B cell (primary cell): ENCODE results near the gene TIAM1. TPM values are rescaled to one million over a fixed set of nuclear protein-coding genes. Genes with fewer than 3 reads are reported as not detected.

Source experiments
- ATAC-seq: fragments of 200-7000 bp; cut with Tn5 transposase; one replicate; pipeline ENCODE4 v1.10.0; 2021; ENCODE audit warnings: low read depth, mild to moderate bottlenecking, moderate number of reproducible peaks, moderate library complexity
- CTCF ChIA-PET: fragments of 350-600 bp; sonication (Branson Sonifier 250); formaldehyde crosslinking; loops from one replicate; lab custom pipeline; 2021; ENCODE audit warnings: antibody characterized with exemption, inconsistent platforms; lab: Charles Lee
- POLR2A ChIA-PET: fragments of 350-600 bp; sonication (Branson Sonifier 250); formaldehyde crosslinking; loops from one replicate; lab custom pipeline; 2021; ENCODE audit warnings: antibody characterized with exemption; lab: Charles Lee
- DNase-seq: peaks from one replicate; pipeline ENCODE4 v3.0.0; 2013
- H2AFZ ChIP-seq: 2 replicates; pipeline ENCODE4 v1.6.1; 2012; ENCODE audit warnings: mild to moderate bottlenecking, low read depth, low read length; ENCODE audit not compliant: insufficient read depth, poor library complexity, severe bottlenecking
- H3K27ac ChIP-seq, 2 donors: 1 replicate in 1 of 2; 2 replicates in 1 of 2; pipeline ENCODE4 v1.5.1; 2012 to 2013; ENCODE audit warnings: low read length in 2 of 2, mild to moderate bottlenecking in 2 of 2, moderate library complexity in 1 of 2
- H3K27me3 ChIP-seq, 4 experiments: fragments of 200-600 bp in 1 of 4; sonication (generic) in 1 of 4; replicated peaks in 1 of 4; 1 replicate in 2 of 4; 2 replicates in 2 of 4; pipeline versions ENCODE4 v1.6.1 to v1.7.0; 2013 to 2016; ENCODE audit warnings: low read length in 3 of 4, mild to moderate bottlenecking in 2 of 4, mixed read lengths in 1 of 4, moderate library complexity in 1 of 4; ENCODE audit not compliant: insufficient read depth in 4 of 4, control insufficient read depth in 3 of 4; ENCODE audit errors: control extremely low read depth in 1 of 4
- H3K36me3 ChIP-seq, 2 experiments: replicated peaks in 1 of 2; 1 replicate in 1 of 2; 2 replicates in 1 of 2; pipeline versions ENCODE4 v1.6.1 to v1.7.1; 2013; ENCODE audit warnings: low read length in 1 of 2; ENCODE audit not compliant: insufficient read depth in 2 of 2, control insufficient read depth in 1 of 2; ENCODE audit errors: control extremely low read depth in 1 of 2, extremely low read depth in 1 of 2
- H3K4me1 ChIP-seq, 2 donors: fragments of 200-600 bp in 1 of 2; sonication (generic) in 1 of 2; 1 replicate in 1 of 2; 2 replicates in 1 of 2; pipeline versions ENCODE4 v1.5.1 to v1.6.1; 2013 to 2017; ENCODE audit warnings: low read length in 2 of 2; ENCODE audit not compliant: control insufficient read depth in 2 of 2, insufficient read depth in 2 of 2
- H3K4me2 ChIP-seq: replicated peaks from 2 replicates; pipeline ENCODE3; 2012; ENCODE audit warnings: mild to moderate bottlenecking, low read depth, low read length; ENCODE audit not compliant: poor library complexity, severe bottlenecking
- H3K4me3 ChIP-seq, 5 experiments: fragments of 200-600 bp in 1 of 5; sonication (generic) in 1 of 5; 1 replicate in 3 of 5; 2 replicates in 2 of 5; pipeline versions ENCODE4 v1.5.1 to v1.7.0; 2011 to 2016; ENCODE audit warnings: low read length in 4 of 5, mild to moderate bottlenecking in 4 of 5, low read depth in 2 of 5, control low read depth in 1 of 5, moderate library complexity in 1 of 5; ENCODE audit not compliant: insufficient read depth in 1 of 5; ENCODE audit errors: control extremely low read depth in 1 of 5, extremely low read depth in 1 of 5
- H3K79me2 ChIP-seq: fragments of 200-600 bp; sonication (generic); one replicate; pipeline ENCODE4 v1.6.0; 2016; ENCODE audit warnings: low read length; ENCODE audit not compliant: control insufficient read depth, insufficient read depth
- H3K9ac ChIP-seq: fragments of 200-600 bp; sonication (generic); 2 replicates; pipeline ENCODE4 v1.6.1; 2017; ENCODE audit warnings: mild to moderate bottlenecking, low read length, moderate library complexity
- H3K9me3 ChIP-seq, 3 donors: one replicate each; pipeline versions ENCODE4 v1.6.1 to v1.7.1; 2013; ENCODE audit warnings: low read length in 2 of 3; ENCODE audit not compliant: control insufficient read depth in 2 of 3, insufficient read depth in 1 of 3; ENCODE audit errors: control extremely low read depth in 1 of 3
- H4K20me1 ChIP-seq: 2 replicates; pipeline ENCODE4 v1.6.0; 2012; ENCODE audit warnings: mild to moderate bottlenecking, low read length; ENCODE audit not compliant: insufficient read depth, control insufficient read depth, poor library complexity, severe bottlenecking
- H3K27ac Mint-ChIP-seq: one replicate; pipeline ENCODE4 v1.8.0; 2021; ENCODE audit warnings: mixed read lengths
- H3K27me3 Mint-ChIP-seq: one replicate; pipeline ENCODE4 v1.8.0; 2021; ENCODE audit warnings: mixed read lengths
- H3K4me1 Mint-ChIP-seq: one replicate; pipeline ENCODE4 v1.8.0; 2021; ENCODE audit warnings: mixed read lengths
- H3K4me3 Mint-ChIP-seq: one replicate; pipeline ENCODE4 v1.8.0; 2021; ENCODE audit warnings: mixed read lengths
- H3K9me3 Mint-ChIP-seq: one replicate; pipeline ENCODE4 v1.8.0; 2022; ENCODE audit warnings: mixed read lengths; ENCODE audit not compliant: insufficient read depth
- CTCF ChIP-seq: fragments of 200-600 bp; IDR thresholded peaks from one replicate; pipeline ENCODE4 v1.8.0; 2022; ENCODE audit warnings: antibody characterized with exemption, mild to moderate bottlenecking
- EZH2 ChIP-seq: IDR thresholded peaks from 2 replicates; pipeline ENCODE4 v1.6.1; 2012; ENCODE audit warnings: borderline replicate concordance, low read depth, mild to moderate bottlenecking, moderate library complexity, low read length; ENCODE audit not compliant: insufficient read depth, poor library complexity, severe bottlenecking
- WGBS: methylation state at CpG from one replicate; pipeline ENCODE4 v1.1.5; 2013; ENCODE audit warnings: missing lambda C conversion rate; ENCODE audit not compliant: insufficient coverage; 5-methylcytosine and 5-hydroxymethylcytosine counted together
- intact Hi-C: fragments of 100-400 bp; cut with micrococcal nuclease; formaldehyde crosslinking; loops from one replicate; pipeline ENCODE4 v1.10.0; 2022
- polyA plus RNA-seq: library from polyadenylated mRNA; depleted of rRNA; stranded (reverse); fragments of >200 nt; gene quantifications from 2 replicates; pipeline ENCODE4 v1.2.3, GENCODE V29; 2012
- total RNA-seq, 2 donors: library from RNA; stranded (reverse); fragments of 120-200 nt in 1 of 2; gene quantifications; 1 replicate in 1 of 2; 2 replicates in 1 of 2; pipeline versions ENCODE4 v1.2.3 to v1.2.4, GENCODE V29; 2013 to 2022

TIAM1 gene
- total and polyA plus RNA-seq, 2 donors (not counting 1 experiment from before 2014, with no cell fraction given), result 0.51 to 1.0 TPM

DNA sequence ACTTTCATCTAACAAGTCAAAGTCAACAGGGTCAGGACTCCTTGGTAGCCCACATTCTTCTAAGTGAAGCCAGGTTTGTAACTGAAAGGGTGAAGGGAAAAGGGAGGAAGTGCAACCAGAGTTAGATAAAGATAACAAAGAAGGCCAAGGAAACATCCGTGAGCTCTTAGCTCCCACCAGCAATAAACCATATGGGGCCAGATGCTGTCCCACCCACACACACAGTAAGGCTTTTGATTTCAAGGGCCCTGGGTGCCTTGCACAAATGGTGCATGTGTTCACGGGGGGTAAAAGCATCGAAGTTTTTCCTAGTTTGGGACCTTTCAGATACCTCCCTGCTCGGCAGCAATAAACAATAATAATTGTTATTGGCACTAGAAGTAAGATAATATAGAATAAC lies 5.1 kb upstream of the TIAM1 start:
- H3K9me3 ChIP-seq, result peaks cover 0 to under 1% (median 0%) of the 10 kb centered on the region in 3 donors
- Mint-ChIP-seq H3K4me1 (peaks cover 5% of the 10 kb centered on the region), H3K9me3 (no peaks in the 10 kb centered on the region), H3K27ac (no peak overlapping the region), H3K27me3 (peaks cover 17% of the 10 kb centered on the region), H3K4me3 (no peak overlapping the region)
- ATAC-seq (no peak), DNase-seq (no peak)
- H3K4me3 ChIP-seq, result no peak overlapping the region
- H3K27ac ChIP-seq, result no peak overlapping the region
- H3K9ac ChIP-seq, result no peak overlapping the region
- H3K27me3 ChIP-seq, result peaks cover 0 to 2% (median under 1%) of the 10 kb centered on the region in 4 experiments
- TF ChIP-seq EZH2, result no peak
- TF ChIP-seq CTCF, result no peak
- H3K79me2 ChIP-seq, result no peaks in the 10 kb centered on the region
- H3K4me1 ChIP-seq, result peaks cover 1% of the 10 kb centered on the region in 2 donors
- H4K20me1 ChIP-seq, result no peaks in the 10 kb centered on the region
- no CpG with 5 or more reads among the region's 4 CpGs for WGBS
- no peak overlapping the region for H3K4me2 ChIP-seq
- CTCF ChIA-PET, result no interaction called here
- no peak overlapping the region for H2AFZ ChIP-seq
- intact Hi-C loops, result no loop called here
- POLR2A ChIA-PET, result no interaction called here
- H3K36me3 ChIP-seq, result no peaks in the 10 kb centered on the region

DNA sequence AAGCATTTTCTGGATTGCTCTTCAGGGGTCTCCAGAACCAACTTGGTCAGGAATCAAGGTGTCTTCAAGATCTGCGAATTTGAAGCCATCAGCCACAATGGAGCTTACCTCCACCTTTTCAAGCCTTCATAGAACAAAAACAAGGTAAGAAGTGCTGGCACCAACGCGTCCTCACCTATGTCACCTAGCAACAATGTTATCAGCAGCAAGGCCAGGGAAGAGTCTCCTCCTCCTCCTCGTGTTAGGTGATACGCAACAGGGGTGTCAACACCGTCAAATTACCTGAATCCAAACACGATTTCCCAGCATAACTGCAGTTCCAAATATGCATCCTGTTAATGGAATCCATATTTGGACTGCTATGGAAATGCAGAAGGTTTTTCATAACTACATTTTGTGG lies 4.1 kb upstream of the TIAM1 start:
- Histone ChIP-seq H3K4me1 (peaks cover 8 to 9% of the 10 kb centered on the region in 2 donors), H3K36me3 (no peaks in the 10 kb centered on the region), H3K4me2 (no peak overlapping the region), H4K20me1 (no peaks in the 10 kb centered on the region), H2AFZ (no peak overlapping the region), H3K27ac (no peak overlapping the region), H3K9me3 (peaks cover 0 to 5% (median 0%) of the 10 kb centered on the region in 3 donors), H3K27me3 (peaks cover 0 to 9% (median 4%) of the 10 kb centered on the region in 4 experiments), H3K79me2 (no peaks in the 10 kb centered on the region), H3K9ac (no peak overlapping the region), H3K4me3 (no peak overlapping the region)
- ATAC-seq (no peak), DNase-seq (no peak)
- no peak overlapping the region for H3K27ac Mint-ChIP-seq
- H3K4me1 Mint-ChIP-seq, result peaks cover 14% of the 10 kb centered on the region
- peaks cover 24% of the 10 kb centered on the region for H3K27me3 Mint-ChIP-seq
- ChIA-PET POLR2A (no interaction called here), CTCF (no interaction called here)
- H3K9me3 Mint-ChIP-seq, result no peaks in the 10 kb centered on the region
- no peak for TF ChIP-seq CTCF
- no peak for TF ChIP-seq EZH2
- intact Hi-C loops, result no loop called here
- 93% methylated on average over 2 of the region's 7 CpGs for WGBS
- no peak overlapping the region for H3K4me3 Mint-ChIP-seq
